Activated effector memory CD4-positive, alpha-beta T cell treated with anti-CD3 and anti-CD28 coated beads, Interleukin-2, amount 50 U/mL, for 16 hours (primary cell): ENCODE measurements around the gene CLSTN3.
"Not testable (repeated sequence)": the region's sequence is repeated elsewhere in the genome, so short reads cannot be mapped to it uniquely, and the experiment has no call there.

Experiments used
- DNase-seq: peaks from one replicate; pipeline ENCODE4 v3.0.0-alpha.2; 2020

CLSTN3 gene

DNA sequence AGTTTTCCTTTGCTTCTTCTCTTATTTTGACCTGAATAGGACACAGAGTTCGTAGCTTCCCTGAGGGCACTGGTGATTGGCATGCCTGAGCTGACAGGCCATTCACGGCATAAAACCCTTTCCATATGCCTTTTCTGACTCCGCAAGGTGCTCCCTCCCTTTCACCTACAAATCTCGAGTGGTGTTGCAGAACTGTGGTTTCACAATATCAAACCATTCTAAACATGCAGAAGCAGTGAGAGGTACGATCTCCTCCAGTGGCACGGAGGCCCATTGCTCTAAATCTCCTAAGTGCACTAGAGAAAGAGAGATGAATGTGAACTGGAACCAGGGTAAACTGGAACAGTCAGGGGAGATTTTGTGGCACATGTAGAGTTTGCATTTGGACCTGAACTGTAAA, 23.9 kb downstream of the CLSTN3 start:
- no peak for DNase-seq

DNA sequence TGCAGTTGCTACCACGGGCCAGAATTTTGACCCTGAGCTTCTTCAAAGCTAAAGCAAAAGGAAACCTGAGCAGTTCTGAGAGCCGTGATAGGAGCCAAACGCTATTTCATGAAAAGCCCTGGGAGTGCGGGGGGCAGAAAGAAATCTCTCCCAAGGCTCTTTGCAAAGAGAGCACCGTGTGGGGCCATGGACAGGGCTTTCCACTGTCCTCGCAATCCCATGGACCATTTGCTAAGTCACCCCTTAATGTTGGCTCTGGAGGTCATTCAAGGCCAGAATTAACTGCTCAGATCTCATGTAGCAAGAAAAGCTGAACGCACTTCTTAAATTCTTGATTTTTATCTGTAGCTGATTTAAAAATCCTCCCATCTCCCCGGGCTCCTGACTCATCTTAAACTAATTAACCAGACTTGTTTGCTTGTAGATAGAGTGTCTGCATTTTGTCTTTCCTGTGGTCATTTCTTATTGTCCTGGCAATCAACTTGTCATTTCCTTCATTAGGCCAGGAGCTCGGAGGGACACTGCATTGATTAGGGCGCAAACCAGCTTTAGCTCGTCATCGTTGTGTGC, 24.8 kb downstream of the CLSTN3 start:
- no peak for DNase-seq

DNA sequence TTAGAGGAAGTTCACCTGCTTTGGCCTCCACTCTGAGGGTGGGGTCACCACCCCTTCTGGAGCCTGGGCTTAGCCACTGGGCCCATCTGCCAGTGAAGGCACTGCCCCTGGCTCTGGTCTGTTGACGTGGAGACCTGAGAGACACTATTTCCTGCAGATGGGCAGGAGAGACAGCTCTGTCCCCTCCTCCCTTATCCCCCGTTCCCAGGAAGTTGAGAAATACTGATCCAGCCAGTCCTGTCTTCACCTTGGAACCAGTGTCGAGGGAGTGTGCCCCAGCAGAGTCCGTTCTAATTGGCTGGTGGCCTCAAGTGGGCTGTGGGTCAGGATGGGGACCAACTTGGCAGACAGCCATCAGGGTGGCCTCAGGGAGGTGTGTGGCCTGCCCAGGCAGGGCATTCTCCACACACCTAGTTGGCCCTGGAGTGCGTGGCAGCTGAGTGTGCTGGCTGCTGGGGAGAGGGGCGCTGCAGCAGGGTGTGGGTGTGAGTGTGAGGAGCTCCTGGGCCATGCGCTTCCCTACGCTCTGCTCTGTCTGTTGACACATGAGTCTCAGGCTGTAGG, 25.4 kb downstream of the CLSTN3 start:
- no peak for DNase-seq

DNA sequence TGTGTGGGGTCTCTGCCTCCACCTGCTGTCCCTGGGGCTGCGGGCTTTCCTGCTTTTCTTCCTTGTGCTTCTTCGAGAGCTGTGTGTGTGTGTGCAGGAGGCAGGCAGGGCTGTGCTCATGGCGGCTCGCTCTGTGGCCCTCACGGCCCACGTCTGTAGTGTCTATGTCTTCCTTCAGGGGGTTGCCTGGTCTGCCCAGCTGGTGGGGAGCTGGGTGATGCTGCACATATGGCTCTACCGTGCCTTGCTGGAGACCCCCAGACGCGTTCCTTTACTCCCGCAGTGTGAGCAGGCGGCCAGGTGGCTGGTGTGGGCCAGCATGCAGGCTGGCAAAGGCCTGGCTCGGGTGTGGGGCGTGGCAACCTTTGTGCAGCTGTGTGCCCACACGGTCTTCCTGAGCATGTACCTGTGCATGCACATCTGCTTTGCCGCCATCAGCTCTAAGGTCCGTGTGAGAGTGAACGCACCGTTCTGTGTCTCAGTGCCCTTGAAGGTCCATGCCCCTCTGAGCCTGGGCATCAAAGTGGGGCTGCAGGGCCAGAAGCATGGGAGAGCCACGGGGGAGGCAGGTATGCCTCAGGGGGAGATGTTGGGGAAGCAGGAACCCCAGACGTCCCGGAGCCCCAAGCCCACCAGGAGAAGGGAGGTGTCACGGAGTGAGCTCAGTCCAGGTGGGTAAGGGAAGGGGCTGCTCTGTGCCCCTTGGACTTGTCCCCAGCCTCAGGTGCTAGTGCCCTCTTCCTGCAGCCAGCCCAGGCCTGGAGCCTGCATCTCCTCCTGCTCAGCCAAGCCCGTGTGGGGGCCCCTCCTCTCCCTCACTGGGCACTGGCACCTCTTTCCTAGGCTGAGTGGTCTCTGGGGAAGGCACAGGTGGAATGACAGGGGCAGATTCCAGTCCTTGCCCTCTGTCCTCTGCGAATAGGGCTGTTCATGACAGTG, 26.4 kb downstream of the CLSTN3 start:
- no peak for DNase-seq

DNA sequence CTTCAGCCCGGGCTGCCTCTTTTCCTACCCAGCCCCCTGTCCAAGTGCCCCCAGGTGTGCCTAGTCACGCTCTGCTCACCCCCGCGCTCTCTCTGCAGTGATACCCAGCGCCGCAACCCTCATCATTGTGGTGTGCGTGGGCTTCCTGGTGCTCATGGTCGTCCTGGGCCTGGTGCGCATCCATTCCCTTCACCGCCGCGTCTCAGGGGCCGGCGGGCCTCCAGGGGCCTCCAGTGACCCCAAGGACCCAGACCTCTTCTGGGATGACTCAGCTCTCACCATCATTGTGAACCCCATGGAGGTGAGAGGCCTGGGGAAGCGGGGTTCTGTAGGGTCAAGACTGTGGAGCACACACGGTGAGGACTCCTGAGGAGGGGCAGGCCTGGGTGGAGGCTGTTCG, 27.2 kb downstream of the CLSTN3 start:
- no peak for DNase-seq

DNA sequence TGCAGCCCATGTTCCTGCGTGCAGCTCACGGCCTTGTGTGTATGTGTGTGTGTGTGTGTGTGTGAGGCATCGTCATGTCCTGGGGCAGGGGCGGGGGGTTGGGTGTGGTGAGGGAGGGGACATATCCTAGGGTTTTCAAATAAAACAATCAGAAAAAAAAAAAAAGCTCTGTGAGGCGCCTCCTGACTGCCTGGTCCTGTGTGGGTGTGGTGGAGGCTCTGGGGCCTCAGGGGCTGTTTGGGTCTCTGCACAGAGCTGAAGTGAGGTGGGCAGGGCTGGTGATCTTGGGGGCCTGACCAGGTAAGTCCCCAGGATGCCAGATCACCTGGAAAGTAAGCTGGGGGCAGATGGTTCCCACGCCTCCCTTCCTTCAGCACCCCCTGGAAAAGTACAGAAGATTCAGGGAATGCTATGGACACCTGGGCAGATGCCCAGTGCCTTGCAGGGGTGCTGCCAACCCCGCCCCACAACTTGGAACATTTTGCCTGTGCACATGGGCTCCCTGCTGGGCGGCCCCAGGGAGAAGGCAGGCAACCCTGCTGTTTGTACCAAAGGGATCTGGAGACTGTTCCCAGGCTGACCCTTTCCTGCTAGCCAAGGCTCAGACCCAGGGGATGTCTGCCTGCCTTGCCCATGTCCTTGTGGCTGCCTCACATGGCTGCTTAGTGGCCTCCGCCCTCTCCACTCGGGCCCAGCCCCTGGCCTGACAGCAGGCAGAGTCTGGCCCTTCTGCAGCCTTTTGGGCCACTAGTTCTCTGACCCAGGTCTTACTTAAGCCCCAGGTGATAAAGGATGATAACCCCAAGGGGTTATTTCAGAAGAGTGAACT, 28.8 kb downstream of the CLSTN3 start:
- DNase-seq = no peak

DNA sequence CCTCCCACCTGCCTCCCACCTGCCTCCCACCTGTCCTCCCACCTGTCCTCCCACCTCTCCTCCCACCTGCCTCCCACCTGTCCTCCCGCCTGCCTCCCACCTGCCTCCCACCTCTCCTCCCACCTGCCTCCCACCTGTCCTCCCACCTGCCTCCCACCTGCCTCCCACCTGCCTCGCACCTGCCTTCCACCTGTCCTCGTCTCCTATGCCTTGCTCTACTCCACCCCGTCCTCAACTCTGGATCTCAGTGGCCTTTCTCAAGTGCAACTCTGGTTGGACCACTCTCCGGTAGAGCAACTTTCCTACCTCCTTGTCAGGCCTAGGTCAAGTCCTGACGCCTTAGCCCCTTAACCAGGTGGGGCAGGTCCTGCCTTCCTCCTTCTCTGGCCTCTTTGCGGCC, 30.0 kb downstream of the CLSTN3 start:
- no peak for DNase-seq

DNA sequence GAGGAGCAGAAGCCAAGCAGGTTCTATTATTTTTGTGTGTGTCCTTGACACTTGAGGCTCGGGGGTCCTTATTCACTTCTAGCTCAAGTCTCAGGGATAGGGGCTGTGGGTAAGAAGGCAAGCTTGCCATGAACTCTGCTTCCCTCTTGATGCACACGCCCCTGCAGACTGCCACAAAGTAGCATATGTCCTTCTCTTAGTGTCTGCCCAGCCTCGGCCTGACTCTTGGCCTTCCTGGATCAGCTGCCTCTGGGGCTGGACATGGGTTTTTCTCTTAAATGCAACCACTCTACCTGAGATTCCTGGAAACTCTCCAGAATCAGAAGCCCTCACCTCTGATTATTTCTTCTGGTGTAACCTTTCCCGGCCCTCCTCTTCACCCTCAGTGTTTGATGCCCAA, 31.2 kb downstream of the CLSTN3 start:
- DNase-seq = no peak

DNA sequence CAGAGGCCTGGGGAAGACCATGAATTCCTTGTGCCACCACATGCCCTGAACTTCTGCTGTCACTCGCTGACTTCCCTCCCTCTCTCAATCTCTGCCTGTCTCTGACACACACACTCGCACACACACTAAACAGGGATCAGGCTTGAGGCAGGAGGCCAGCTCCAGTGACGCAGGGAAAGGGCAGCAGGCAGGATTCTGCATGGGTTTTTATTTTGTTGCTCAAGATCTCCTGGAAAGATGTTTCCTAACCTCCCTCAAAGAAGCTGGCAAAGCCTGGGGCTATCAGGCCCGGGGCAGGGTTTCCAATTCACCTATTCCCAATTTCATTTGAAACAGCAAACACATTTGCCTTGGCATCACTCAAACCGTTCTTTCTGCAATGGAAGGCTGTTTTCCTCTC, 31.6 kb downstream of the CLSTN3 start:
- no peak for DNase-seq

DNA sequence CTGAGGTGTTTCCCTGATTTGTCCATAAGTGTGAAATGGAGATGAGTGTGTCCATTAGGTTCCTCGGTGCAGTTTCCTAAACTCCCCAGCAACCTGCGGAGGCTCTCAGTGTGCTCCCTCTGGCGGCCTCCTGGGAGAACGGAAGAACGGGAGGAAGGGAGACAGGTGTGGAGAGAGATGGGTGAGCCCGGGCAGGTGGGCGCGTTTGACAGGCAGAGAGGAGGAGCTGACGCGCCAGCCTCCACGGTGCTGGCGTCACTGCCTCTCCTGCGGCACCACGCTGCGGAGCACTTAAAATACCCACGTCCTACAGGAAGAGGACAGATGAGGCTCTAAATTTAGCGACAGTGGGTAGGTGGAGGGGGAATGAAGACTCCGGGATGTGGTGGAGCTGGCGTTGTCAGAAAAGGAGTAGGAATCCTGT, 32.5 kb downstream of the CLSTN3 start:
- DNase-seq = no peak

DNA sequence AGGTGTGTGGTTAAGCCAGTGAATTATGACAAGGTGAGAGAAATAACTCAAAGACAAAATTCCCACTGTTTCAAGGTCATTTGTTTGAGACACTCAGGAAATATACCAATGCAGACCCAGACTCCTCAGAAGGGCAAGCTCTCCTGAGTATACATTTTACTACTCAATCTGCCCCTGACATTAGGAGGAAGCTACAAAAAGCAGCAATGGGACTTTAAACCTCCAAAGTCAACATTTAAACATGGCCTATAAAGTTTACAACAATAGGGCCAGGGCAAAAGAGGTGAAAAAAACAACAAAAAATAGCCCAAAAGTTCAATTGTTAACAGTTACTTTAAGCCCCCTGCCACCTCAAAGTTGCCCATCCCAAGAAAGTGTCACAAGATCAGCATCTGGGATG, 39.8 kb downstream of the CLSTN3 start:
- no peak for DNase-seq

DNA sequence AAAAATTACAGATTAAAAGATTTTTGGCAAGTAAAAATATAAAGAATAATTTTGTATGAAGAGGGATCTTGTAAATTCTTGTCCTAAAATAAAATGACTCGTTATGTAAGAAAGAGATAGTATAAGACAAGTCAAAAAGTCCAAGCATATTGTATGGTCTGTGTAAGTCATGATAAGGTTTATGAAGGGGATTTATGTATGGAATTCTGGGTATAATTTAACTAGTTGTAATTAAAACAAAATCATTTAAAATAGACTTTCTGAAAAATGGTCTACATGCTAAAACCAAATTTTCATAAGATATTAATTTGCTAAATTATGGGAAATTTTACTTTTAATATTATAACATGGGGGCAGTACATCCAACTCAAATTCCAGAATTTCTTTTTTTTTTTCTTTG, 41.7 kb downstream of the CLSTN3 start:
- DNase-seq = no peak

DNA sequence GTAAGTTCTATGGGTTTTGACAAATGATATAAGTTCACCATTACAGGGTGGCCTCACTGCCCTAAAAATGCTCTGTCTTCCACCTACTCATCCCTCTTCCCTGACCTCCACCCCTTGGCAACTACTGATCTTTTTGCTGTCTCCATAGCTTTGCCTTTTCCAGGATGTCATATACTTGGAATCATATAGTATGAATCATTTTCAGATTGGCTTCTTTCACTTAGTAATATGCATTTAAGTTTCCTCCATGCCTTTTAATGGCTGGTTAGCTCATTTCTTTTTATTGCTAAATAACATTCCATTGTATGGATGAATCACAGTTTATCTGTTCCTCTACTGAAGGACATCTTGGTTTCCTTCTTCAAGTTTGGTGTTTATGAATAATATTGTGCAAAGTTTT, 45.3 kb downstream of the CLSTN3 start:
- no peak for DNase-seq

DNA sequence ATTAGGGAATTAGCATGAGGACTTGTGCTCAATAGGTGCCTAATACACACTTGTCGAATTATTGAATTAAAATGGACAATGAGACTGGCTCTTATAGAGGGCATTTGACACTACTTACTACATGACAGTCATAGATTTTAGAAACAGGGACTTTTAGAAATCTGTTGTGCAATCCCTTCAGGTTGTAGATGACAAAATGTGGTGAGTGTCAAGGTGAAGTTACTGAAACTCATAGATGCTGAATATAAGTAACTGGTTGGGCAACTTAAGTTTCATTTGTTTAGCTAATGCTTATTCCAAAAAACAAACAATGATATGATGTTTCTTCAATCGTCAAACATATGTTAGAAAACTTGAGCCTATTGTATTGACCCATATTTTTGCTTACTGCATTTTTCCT, 46.4 kb downstream of the CLSTN3 start:
- no peak for DNase-seq

DNA sequence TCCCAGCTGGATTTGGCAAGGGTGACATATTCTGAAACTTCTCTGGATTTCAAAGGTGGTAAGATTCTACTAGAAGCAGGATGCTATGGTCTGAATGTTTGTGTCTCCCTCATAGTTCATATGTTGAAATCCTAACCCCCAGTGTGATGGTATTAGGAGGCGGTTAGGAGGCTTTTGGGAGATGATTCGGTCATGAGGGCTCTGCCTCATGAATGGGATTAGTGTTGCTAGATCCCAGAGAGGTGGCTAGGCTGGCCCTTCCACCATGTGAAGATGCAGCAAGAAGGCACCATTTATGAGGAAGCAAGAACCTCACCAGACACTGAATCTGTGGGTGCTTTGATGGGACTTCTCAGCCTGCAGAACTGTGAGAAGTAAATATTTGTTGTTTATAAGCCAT, 48.3 kb downstream of the CLSTN3 start:
- no peak for DNase-seq

DNA sequence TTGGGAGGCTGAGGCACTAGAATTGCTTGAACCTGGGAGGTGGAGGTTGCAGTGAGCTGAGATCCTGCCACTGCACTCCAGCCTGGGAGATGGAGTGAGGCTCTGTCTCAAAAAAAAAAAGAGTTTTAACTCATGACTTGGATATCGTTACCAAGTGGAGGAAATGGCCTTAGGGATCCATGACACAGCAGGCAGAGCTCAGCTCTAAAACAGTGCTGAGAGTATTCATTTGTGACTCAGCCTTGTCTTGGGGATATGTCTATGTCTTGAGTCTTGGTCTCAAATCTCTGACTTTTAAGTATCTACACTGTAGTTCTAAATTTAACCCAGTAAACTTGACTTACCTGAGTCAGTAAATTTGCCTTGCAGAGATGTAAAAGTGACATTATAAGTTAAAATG, 50.5 kb downstream of the CLSTN3 start:
- no peak for DNase-seq

DNA sequence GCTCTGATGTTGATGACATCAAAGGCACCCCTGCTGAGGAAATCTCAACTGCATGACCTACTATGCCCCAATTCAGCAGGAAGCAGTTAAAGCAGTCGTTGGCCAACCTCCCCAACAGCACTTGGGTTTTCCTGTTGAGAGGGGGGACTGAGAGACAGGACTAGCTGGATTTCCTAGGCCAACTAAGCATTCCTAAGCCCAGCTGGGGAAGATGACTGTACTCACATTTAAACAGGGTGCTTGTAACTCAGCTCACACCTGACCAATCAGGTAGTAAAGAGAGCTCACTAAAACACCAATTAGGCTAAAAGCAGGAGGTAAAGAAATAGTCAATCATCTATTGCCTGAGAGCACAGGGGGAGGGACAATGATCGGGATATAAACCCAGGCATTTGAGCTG, 55.9 kb downstream of the CLSTN3 start:
- not testable (repeated sequence) for DNase-seq

DNA sequence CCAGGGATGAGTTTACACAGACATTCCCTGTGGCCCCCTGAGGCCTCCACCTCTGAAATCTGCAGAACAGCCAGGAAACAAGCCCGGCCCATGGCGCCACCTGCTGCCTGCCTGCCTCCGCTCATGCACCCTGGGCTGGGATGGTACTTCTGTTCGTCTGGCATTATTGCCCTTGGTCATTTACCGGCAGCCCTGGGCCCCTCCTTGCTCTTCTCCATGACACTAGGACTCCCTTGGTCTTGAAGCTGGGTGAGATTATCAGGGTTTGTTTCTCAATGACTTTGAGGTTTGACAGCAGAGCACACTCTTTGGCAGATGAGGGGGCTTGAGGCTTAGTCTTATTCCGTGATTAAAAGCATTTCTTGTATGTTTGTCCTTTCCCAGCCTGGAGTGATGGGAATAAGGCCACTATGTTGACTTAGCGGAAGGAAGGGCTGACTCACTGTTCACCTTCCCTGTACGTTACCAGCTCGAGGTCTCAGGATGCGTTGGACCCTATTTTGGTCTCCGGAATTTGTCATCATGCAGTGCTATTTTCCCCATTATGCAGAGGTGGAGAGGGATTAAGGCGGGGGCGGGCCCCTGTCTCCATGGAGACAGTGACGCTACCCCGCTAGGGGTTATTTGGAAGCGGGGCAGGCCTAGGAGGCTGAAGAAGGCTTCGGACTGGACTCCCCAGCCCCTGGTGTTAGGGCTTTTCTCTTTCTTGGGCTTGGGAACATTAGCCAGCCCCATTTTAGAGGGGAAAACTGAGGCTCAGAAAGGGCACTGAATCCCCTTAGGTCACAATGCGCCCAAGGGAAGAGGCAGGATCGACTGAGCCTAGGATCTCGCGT, 58.6 kb downstream of the CLSTN3 start:
- peak; percentile 86 for DNase-seq

DNA sequence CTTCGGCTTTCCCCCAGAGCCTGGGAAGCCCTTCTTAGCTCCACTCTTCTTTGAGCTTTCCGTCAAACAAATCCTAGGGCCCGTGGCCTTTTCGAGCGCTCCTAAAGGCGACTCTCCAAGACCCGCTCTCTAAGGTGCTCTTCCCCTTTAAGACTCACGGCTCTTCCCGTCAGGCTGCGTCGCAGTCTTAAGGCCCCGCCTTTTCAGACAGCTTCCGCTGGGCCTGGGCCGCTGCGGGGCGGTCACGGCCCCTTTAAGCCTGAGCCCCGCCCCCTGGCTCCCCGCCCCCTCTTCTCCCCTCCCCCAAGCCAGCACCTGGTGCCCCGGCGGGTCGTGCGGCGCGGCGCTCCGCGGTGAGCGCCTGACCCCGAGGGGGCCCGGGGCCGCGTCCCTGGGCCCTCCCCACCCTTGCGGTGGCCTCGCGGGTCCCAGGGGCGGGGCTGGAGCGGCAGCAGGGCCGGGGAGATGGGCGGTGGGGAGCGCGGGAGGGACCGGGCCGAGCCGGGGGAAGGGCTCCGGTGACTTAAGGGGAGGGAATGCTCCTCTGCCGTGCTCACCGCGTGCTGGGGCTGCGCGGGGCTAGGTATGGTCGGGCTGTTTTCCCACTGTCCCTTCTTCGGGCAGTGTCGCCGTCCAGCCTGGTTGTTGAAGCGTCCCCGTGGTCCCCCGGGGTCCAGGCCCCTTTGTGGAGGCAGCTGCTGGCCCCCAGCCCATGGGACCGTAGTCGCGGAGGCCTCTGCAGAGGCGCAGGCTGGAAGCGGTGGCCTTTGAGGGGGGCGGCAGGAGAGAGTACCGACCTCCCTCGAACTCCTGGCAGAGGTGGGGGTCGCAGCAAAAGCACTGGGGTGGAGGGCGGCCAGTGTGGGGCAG, 59.5 kb downstream of the CLSTN3 start, which contains the start of gene PEX5:
Gene PEX5 (plus strand): TSS at position 289 of the 870 bp plus-strand sequence. CDS start 692 bp downstream, outside the sequence.
- DNase-seq = peak; percentile 94

DNA sequence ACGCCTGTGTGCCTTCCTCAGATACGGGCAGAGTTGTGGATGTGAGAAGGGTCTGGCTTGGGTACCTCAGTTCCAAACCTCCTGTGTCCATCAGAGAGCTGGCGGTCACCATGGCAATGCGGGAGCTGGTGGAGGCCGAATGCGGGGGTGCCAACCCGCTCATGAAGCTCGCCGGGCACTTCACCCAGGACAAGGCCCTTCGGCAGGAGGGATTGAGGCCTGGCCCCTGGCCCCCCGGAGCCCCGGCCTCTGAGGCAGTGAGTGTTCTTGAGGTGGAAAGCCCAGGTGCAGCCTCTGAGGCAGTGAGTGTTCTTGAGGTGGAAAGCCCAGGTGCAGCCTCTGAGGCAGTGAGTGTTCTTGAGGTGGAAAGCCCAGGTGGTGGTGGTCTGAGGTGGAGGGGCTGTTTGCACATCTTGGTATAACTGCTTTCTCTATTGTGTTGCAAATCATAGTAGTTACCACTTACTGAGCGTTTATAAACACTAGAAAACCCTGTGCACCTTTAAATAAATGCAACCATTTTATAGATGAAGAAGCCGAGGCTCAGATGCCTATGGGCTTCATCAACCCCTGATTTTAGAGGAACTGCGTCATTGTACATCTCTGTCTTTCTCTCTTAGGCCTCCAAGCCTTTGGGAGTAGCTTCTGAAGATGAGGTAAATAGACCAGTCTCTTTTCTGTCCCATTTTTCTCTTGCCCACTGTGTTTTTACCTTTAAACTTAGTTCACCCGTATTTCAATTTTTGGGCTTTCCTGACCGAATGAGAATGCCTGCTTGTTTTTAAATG, 60.3 kb downstream of the CLSTN3 start:
- peak; percentile 65 for DNase-seq
